Keratinocyte (primary cell): ENCODE measurements around the gene ABLIM1.

Experiments
- EZH2 ChIP-seq: IDR thresholded peaks from one replicate; pipeline ENCODE4 v1.6.1; 2012; ENCODE audit warnings: inconsistent platforms, mild to moderate bottlenecking, low read length, moderate library complexity
- TF ChIP-seq, protein P1 (sequence below), 3 experiments: IDR thresholded peaks in 1 of 3; conservative IDR thresholded peaks in 1 of 3; optimal IDR thresholded peaks in 1 of 3; 2 replicates in 2 of 3; 3 replicates in 1 of 3; pipeline versions ENCODE3 to v1.5.1; 2011; ENCODE audit warnings: low read length in 3 of 3, mild to moderate bottlenecking in 3 of 3, moderate library complexity in 2 of 3, control low read depth in 1 of 3, inconsistent platforms in 1 of 3; ENCODE audit not compliant: insufficient read depth in 2 of 3; ENCODE audit errors: extremely low read depth in 1 of 3

DNA sequence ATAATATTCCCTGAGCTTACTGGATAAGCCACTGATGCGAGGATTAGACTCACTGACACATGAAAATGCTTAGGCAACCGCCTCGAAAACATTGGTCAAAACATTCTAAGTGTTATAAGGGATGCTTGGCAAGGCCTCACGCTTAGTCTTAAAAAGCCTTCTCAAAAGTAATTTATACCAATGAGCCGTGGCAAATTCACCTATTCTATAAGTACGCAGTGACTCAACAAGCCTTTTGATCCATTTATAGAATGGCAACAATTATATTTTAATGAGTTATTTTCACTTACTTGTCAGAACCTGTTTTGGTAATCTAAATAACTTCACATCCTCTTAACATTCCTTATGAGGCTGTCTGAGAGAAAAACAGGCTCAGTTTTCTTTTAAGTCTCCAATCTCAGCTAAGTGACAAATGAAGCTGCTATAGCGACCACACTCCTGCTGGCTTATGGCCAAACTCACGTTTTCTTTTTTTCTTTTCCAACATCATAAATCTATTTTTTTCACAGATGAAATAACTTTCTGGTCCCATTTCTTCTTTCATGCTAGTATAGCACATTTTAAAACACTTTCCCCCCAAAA lies 132.6 kb downstream of the ABLIM1 start:
- TF ChIP-seq, protein P1, sequence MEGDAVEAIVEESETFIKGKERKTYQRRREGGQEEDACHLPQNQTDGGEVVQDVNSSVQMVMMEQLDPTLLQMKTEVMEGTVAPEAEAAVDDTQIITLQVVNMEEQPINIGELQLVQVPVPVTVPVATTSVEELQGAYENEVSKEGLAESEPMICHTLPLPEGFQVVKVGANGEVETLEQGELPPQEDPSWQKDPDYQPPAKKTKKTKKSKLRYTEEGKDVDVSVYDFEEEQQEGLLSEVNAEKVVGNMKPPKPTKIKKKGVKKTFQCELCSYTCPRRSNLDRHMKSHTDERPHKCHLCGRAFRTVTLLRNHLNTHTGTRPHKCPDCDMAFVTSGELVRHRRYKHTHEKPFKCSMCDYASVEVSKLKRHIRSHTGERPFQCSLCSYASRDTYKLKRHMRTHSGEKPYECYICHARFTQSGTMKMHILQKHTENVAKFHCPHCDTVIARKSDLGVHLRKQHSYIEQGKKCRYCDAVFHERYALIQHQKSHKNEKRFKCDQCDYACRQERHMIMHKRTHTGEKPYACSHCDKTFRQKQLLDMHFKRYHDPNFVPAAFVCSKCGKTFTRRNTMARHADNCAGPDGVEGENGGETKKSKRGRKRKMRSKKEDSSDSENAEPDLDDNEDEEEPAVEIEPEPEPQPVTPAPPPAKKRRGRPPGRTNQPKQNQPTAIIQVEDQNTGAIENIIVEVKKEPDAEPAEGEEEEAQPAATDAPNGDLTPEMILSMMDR (optimal IDR thresholded peaks at IDR 0.05 in 1 of 3, IDR thresholded peaks at IDR 0.05 in 1 of 3, conservative IDR thresholded peaks at IDR 0.05 in 1 of 3; ENCODE audit: extremely low read depth in 1 of 3, insufficient read depth in 2 of 3, low read length in 3 of 3): no peak
- no peak for TF ChIP-seq EZH2
